Osteoblast (primary cell): ENCODE measurements around the gene KASH5. TPM values are rescaled to one million over a fixed set of nuclear protein-coding genes. Genes with fewer than 3 reads are reported as not detected.

Experiments used
- DNase-seq: peaks from one replicate; pipeline ENCODE4 v3.0.0; 2011; ENCODE audit warnings: low spot score, mixed read lengths; ENCODE audit not compliant: insufficient read length; ENCODE audit errors: missing footprints
- H2AFZ ChIP-seq: 2 replicates; pipeline ENCODE4 v1.6.0; 2011; ENCODE audit warnings: mild to moderate bottlenecking, low read length
- H3K27ac ChIP-seq: 2 replicates; pipeline ENCODE4 v1.5.1; 2011; ENCODE audit warnings: mild to moderate bottlenecking, low read depth, low read length, moderate library complexity
- H3K27me3 ChIP-seq: 2 replicates; pipeline ENCODE4 v1.6.0; 2012; ENCODE audit warnings: mild to moderate bottlenecking, control low read depth, inconsistent platforms, low read length, moderate library complexity; ENCODE audit not compliant: insufficient read depth
- H3K36me3 ChIP-seq: 2 replicates; pipeline ENCODE4 v1.5.1; 2011; ENCODE audit warnings: mild to moderate bottlenecking, low read length, control low read depth, moderate library complexity; ENCODE audit not compliant: insufficient read depth
- H3K4me1 ChIP-seq: 2 replicates; pipeline ENCODE4 v1.5.1; 2011; ENCODE audit warnings: mild to moderate bottlenecking, low read length, control low read depth, moderate library complexity; ENCODE audit not compliant: insufficient read depth
- H3K4me2 ChIP-seq: 2 replicates; pipeline ENCODE4 v1.6.0; 2011; ENCODE audit warnings: mild to moderate bottlenecking, low read length; ENCODE audit not compliant: insufficient read depth
- H3K4me3 ChIP-seq: fragments of 200-600 bp; sonication (generic); 3 replicates; pipeline ENCODE4 v1.5.1; 2012; ENCODE audit warnings: mild to moderate bottlenecking, low read length, inconsistent platforms; ENCODE audit not compliant: insufficient read depth
- H3K79me2 ChIP-seq: 2 replicates; pipeline ENCODE4 v1.6.0; 2012; ENCODE audit warnings: mild to moderate bottlenecking, low read length, control low read depth, inconsistent platforms; ENCODE audit not compliant: insufficient read depth
- H3K9me3 ChIP-seq: 2 replicates; pipeline ENCODE4 v1.5.1; 2011; ENCODE audit warnings: low read depth, low read length, control low read depth
- H4K20me1 ChIP-seq: 2 replicates; pipeline ENCODE4 v1.6.0; 2012; ENCODE audit warnings: mild to moderate bottlenecking, low read length, control low read depth; ENCODE audit not compliant: insufficient read depth
- CTCF ChIP-seq: IDR thresholded peaks from 2 replicates; pipeline ENCODE4 v1.5.1; 2011; ENCODE audit warnings: mild to moderate bottlenecking, low read depth, low read length, moderate library complexity; ENCODE audit errors: extremely low read depth
- total RNA-seq: library from RNA; depleted of rRNA; stranded (reverse); fragments of >200 nt; gene quantifications from 2 replicates; pipeline ENCODE4 v1.2.3, GENCODE V29; 2012

The KASH5 gene
- total RNA-seq, 1 donor, result not detected

GRCh38 chr19:49383599-49383998 lies 4.5 kb upstream of the KASH5 start:
- no peak overlapping the region for H3K27ac ChIP-seq
- DNase-seq, result no peak
- no peak for TF ChIP-seq CTCF
- H4K20me1 ChIP-seq, result no peaks in the 10 kb centered on the region
- no peak overlapping the region for H3K4me3 ChIP-seq
- no peak overlapping the region for H2AFZ ChIP-seq
- no peaks in the 10 kb centered on the region for H3K36me3 ChIP-seq
- H3K9me3 ChIP-seq, result peaks cover 3% of the 10 kb centered on the region
- H3K79me2 ChIP-seq, result no peaks in the 10 kb centered on the region
- H3K27me3 ChIP-seq, result peaks cover 3% of the 10 kb centered on the region
- H3K4me2 ChIP-seq, result no peak overlapping the region
- H3K4me1 ChIP-seq, result no peaks in the 10 kb centered on the region

GRCh38 chr19:49389406-49389805 lies 1.4 kb downstream of the KASH5 start:
- no peaks in the 10 kb centered on the region for H3K27me3 ChIP-seq
- H3K4me2 ChIP-seq, result no peak overlapping the region
- H4K20me1 ChIP-seq, result no peaks in the 10 kb centered on the region
- no peak for TF ChIP-seq CTCF
- DNase-seq, result peak; percentile 37
- H3K9me3 ChIP-seq, result no peaks in the 10 kb centered on the region
- no peak overlapping the region for H2AFZ ChIP-seq
- H3K27ac ChIP-seq, result no peak overlapping the region
- no peaks in the 10 kb centered on the region for H3K4me1 ChIP-seq
- H3K79me2 ChIP-seq, result no peaks in the 10 kb centered on the region
- no peaks in the 10 kb centered on the region for H3K36me3 ChIP-seq
- H3K4me3 ChIP-seq, result no peak overlapping the region

- H3K4me1 ChIP-seq, result no peaks in the 10 kb centered on the region
Measured at GRCh38 chr19:49390131-49390928, 2.3 kb downstream of the KASH5 start.

More at GRCh38 chr19:49390131-49390928, 2.3 kb downstream of the KASH5 start:
- no peaks in the 10 kb centered on the region for H3K9me3 ChIP-seq
- TF ChIP-seq CTCF, result no peak
- no peak overlapping the region for H3K4me3 ChIP-seq
- H3K27ac ChIP-seq, result no peak overlapping the region
- DNase-seq, result peak; percentile 41
- no peak overlapping the region for H3K4me2 ChIP-seq
- no peaks in the 10 kb centered on the region for H4K20me1 ChIP-seq
- no peak overlapping the region for H2AFZ ChIP-seq
- H3K36me3 ChIP-seq, result no peaks in the 10 kb centered on the region
- H3K27me3 ChIP-seq, result no peaks in the 10 kb centered on the region
- H3K79me2 ChIP-seq, result no peaks in the 10 kb centered on the region
